Measurements from ENCODE around the gene KIF24. TPM values are rescaled to one million over a fixed set of nuclear protein-coding genes. Genes with fewer than 3 reads are reported as not detected.

KIF24 gene
- total and polyA plus RNA-seq, 4 donors: 2.8 to 5.3 (median 3.9) TPM

DNA sequence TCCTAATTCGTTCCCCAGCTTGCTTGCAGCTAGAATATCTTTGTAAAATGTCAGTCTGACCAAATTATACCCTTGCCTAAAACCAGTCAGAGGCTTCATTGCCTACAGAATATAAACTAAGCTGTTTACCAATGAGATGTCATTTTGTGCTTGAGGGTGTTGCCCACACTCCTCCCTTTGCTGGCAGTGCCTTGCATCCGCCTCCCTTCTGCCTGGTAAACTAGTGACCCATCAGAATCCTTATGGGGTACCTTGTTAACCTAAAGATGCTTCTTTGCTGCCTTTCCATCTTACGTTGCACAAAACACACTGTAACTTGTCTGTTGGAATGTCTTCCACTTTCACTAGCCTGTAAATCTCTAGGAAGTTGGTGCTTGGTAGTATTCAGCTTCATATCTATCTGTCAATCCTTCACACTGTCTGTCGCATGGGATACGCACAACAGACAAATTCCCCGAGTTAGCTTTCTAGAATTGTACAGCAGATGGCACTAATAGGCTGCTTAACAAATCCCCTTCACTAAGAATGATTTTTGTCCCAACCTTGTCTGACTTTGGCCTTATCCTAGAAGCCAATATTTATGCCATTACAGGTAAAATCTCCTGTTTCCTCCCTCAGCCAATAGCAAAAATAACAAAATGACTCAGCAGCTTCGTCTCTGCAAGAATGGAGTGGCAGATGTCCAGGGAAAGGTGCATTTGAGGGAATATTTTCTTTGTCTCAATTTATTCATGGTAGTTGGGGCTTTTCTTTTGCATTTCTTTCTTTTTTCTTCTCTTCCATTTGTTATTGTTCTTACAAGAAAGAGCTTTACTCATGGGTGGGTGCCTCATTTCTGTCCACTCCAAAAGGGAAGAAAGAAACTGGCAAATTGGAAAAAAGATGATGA, 3.3 kb upstream of the KIF24 start:
- Histone ChIP-seq H3K9me3 (ENCODE audit: control insufficient read depth, insufficient read depth, low read length) (no peaks in the 10 kb centered on the region), H3K27me3 (ENCODE audit: control insufficient read depth, insufficient read depth, low read length) (no peaks in the 10 kb centered on the region), H3K27ac (ENCODE audit: low read depth, low read length) (no peak overlapping the region), H3K4me3 (ENCODE audit: low read depth, low read length) (no peak overlapping the region), H3K4me1 (ENCODE audit: control insufficient read depth, insufficient read depth, low read length) (peaks cover 28% of the 10 kb centered on the region), H3K36me3 (ENCODE audit: control insufficient read depth, insufficient read depth, low read length) (no peaks in the 10 kb centered on the region)
- WGBS (ENCODE audit: insufficient coverage): 35% methylated on average over 4 of the region's 7 CpGs
- peak in 2 of 6 donors; percentile 84 to 90 for DNase-seq (ENCODE audit: low read depth in 4 of 6, low spot score in 6 of 6)

DNA sequence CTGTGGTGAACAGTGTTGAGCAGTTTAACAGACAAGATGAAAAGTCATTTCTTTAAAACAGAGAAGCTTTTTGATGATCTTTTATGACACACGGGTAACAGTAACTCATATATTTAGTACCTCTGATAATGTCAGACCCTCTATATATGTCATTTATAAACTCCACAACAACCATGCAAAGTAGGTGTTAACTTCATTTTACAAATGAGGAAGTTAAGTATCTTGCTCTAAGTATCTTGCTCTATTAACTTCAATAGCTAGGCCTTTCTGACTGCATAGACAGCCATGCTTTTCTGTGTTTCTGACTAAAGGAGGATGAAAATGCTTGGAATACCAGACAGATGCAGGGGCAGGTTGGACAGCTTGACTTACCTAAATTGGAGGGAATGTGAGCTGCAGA, 2.1 kb upstream of the KIF24 start:
- Histone ChIP-seq H3K36me3 (ENCODE audit: control insufficient read depth, insufficient read depth, low read length) (no peaks in the 10 kb centered on the region), H3K4me3 (ENCODE audit: low read depth, low read length) (no peak overlapping the region), H3K27me3 (ENCODE audit: control insufficient read depth, insufficient read depth, low read length) (no peaks in the 10 kb centered on the region), H3K4me1 (ENCODE audit: control insufficient read depth, insufficient read depth, low read length) (peaks cover 24% of the 10 kb centered on the region), H3K27ac (ENCODE audit: low read depth, low read length) (no peak overlapping the region), H3K9me3 (ENCODE audit: control insufficient read depth, insufficient read depth, low read length) (no peaks in the 10 kb centered on the region)
- no peak for DNase-seq (ENCODE audit: low read depth in 4 of 6, low spot score in 6 of 6)
- no CpG with 5 or more reads among the region's 1 CpG for WGBS (ENCODE audit: insufficient coverage)

DNA sequence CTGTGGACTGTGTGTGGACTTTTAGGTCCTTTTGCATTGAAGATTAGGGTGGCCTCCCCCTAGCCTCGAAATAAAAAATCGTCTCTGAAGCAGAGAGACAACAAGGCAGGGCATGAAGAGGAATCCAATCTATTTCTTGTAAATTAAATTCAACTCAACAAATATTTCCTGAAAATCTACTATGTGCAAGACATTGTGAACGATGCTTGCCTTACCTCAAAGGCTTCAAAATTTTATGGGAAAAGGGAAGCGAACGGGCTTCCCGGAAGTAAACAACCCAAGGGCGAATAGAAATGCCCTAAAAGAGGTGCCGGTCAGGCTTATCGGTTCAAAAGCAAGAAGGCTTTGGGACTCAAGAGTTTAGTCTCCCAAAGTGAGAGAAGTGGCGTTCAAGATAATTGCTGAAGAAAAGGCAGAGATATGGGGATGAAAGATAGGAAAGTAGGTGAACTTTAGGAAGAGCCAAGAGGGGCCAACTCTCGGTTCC, 525 bp downstream of the KIF24 start:
- peak overlapping the region; percentile 79 for H3K27ac ChIP-seq (ENCODE audit: low read depth, low read length)
- H3K4me3 ChIP-seq (ENCODE audit: low read depth, low read length): peak overlapping the region; percentile 82
- H3K9me3 ChIP-seq (ENCODE audit: control insufficient read depth, insufficient read depth, low read length): no peaks in the 10 kb centered on the region
- 3% methylated on average over 8 of the region's 11 CpGs for WGBS (ENCODE audit: insufficient coverage)
- peaks cover 18% of the 10 kb centered on the region for H3K4me1 ChIP-seq (ENCODE audit: control insufficient read depth, insufficient read depth, low read length)
- H3K27me3 ChIP-seq (ENCODE audit: control insufficient read depth, insufficient read depth, low read length): no peaks in the 10 kb centered on the region
- no peaks in the 10 kb centered on the region for H3K36me3 ChIP-seq (ENCODE audit: control insufficient read depth, insufficient read depth, low read length)
- no peak for DNase-seq (ENCODE audit: low read depth in 4 of 6, low spot score in 6 of 6)

DNA sequence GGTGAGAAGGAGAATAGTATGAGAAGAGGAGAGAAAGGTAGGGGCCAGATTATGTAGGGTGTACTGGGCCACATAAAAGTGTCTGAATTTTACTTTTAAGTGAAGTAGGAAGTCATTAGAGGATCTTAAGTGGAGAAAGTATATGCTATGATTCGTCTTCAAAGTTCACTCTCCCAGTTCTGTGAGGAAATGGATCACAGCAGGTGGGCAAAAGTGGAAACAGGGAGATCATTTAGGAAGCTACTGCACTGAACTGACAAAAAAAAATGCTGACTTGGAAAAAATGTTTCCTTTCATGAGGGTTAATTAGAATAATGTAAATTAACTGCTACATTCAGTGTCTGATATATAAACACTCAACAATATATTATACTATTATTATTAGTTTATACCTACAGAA, 2.4 kb downstream of the KIF24 start:
- H3K36me3 ChIP-seq (ENCODE audit: control insufficient read depth, insufficient read depth, low read length): no peaks in the 10 kb centered on the region
- DNase-seq (ENCODE audit: low read depth in 4 of 6, low spot score in 6 of 6): no peak
- H3K27me3 ChIP-seq (ENCODE audit: control insufficient read depth, insufficient read depth, low read length): no peaks in the 10 kb centered on the region
- no peak overlapping the region for H3K4me3 ChIP-seq (ENCODE audit: low read depth, low read length)
- no peak overlapping the region for H3K27ac ChIP-seq (ENCODE audit: low read depth, low read length)
- no peaks in the 10 kb centered on the region for H3K9me3 ChIP-seq (ENCODE audit: control insufficient read depth, insufficient read depth, low read length)
- 70% methylated on average over 1 of the region's 1 CpG for WGBS (ENCODE audit: insufficient coverage)
- peaks cover 9% of the 10 kb centered on the region for H3K4me1 ChIP-seq (ENCODE audit: control insufficient read depth, insufficient read depth, low read length)

DNA sequence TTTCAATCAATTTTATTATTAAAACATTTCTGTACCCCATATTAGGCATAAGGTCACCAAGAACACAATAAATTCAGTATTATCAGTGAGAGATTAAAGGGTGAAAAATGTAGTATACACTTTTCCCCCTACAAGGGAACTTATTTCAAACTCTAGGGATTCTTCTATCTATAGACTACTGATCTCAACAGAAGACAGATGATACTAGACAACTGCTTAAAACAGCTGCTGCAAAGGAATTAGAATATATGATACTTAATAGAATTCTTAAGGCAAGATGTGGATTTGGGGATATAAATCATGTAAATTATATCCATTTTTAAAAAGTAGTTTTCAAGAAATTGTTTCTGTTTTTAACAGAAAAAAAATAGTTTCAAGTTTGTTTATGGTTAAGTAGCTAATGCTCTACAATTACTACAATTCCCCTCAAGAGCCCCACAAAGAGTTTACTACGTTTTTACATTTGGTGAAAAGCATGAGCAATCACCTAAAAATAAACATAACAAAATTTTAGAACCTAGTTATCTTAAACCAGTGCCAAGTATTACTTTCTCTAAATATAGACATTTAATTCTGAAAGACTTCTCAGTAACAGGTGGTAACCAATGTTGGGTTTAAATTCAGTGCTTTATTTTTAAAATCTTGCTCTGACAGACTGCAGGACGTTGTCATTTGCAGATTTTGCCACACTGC, 6.0 kb downstream of the KIF24 start:
- Histone ChIP-seq H3K4me3 (ENCODE audit: low read depth, low read length) (no peak overlapping the region), H3K36me3 (ENCODE audit: control insufficient read depth, insufficient read depth, low read length) (peaks cover 7% of the 10 kb centered on the region), H3K4me1 (ENCODE audit: control insufficient read depth, insufficient read depth, low read length) (no peaks in the 10 kb centered on the region), H3K27me3 (ENCODE audit: control insufficient read depth, insufficient read depth, low read length) (no peaks in the 10 kb centered on the region), H3K27ac (ENCODE audit: low read depth, low read length) (no peak overlapping the region), H3K9me3 (ENCODE audit: control insufficient read depth, insufficient read depth, low read length) (no peaks in the 10 kb centered on the region)
- DNase-seq (ENCODE audit: low read depth in 4 of 6, low spot score in 6 of 6): no peak
- 63% methylated on average over 1 of the region's 2 CpGs for WGBS (ENCODE audit: insufficient coverage)

DNA sequence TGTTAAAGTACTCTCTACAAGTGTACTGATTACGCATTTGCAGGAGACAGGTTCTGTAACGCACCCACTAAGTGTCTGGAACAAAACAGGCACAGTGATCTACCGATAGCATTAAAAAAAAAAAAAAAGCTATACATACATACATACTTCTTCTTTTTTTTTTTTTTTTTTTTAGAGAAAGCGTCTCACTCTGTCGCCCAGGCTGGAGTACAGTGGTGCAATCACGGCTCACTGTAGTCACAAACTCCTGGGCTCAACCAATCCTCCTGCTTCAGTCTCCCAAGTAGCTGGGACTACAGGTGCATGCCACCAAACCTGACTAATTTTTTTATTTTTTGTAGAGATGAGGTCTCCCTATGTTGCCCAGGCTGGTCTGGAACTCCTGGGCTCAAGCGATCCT, 7.6 kb downstream of the KIF24 start:
- Histone ChIP-seq H3K36me3 (ENCODE audit: control insufficient read depth, insufficient read depth, low read length) (peaks cover 7% of the 10 kb centered on the region), H3K4me1 (ENCODE audit: control insufficient read depth, insufficient read depth, low read length) (no peaks in the 10 kb centered on the region)
- 86% methylated on average over 2 of the region's 7 CpGs for WGBS (ENCODE audit: insufficient coverage)

DNA sequence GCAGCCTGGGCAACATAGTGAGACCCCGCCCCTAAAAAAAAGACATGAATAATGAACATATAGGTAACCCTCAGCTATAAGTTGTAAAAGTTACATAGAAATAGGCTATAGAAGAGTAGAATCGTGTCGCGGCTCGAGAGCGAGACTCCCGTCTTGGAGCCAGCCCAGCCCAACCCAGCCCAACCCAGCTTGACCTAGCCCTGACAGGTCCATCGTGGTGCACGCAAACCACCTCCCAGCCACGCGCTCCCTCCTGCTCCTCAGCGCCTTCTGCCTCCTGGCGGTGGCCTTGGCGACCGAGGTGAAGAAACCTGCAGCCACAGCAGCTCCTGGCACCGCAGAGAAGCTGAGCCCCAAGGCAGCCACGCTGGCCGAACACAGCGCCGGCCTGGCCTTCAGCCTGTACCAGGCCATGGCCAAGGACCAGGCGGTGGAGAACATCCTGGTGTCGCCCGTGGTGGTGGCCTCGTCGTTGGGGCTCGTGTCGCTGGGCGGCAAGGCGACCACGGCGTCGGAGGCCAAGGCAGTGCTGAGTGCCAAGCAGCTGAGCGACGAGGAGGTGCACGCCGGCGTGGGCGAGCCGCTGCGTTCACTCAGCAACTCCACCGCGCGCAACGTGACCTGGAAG, 10.8 kb downstream of the KIF24 start:
- no peak overlapping the region for H3K27ac ChIP-seq (ENCODE audit: low read depth, low read length)
- no peak overlapping the region for H3K4me3 ChIP-seq (ENCODE audit: low read depth, low read length)
- DNase-seq (ENCODE audit: low read depth in 4 of 6, low spot score in 6 of 6): no peak
- H3K27me3 ChIP-seq (ENCODE audit: control insufficient read depth, insufficient read depth, low read length): no peaks in the 10 kb centered on the region
- H3K36me3 ChIP-seq (ENCODE audit: control insufficient read depth, insufficient read depth, low read length): peaks cover 7% of the 10 kb centered on the region
- H3K4me1 ChIP-seq (ENCODE audit: control insufficient read depth, insufficient read depth, low read length): no peaks in the 10 kb centered on the region
- 95% methylated on average over 42 of the region's 44 CpGs for WGBS (ENCODE audit: insufficient coverage)
- H3K9me3 ChIP-seq (ENCODE audit: control insufficient read depth, insufficient read depth, low read length): no peaks in the 10 kb centered on the region

More for the DNA sequence above, 7.6 kb downstream of the KIF24 start:
- H3K4me3 ChIP-seq (ENCODE audit: low read depth, low read length): no peak overlapping the region
- DNase-seq (ENCODE audit: low read depth in 4 of 6, low spot score in 6 of 6): no peak
- no peaks in the 10 kb centered on the region for H3K27me3 ChIP-seq (ENCODE audit: control insufficient read depth, insufficient read depth, low read length)
- H3K27ac ChIP-seq (ENCODE audit: low read depth, low read length): no peak overlapping the region
- H3K9me3 ChIP-seq (ENCODE audit: control insufficient read depth, insufficient read depth, low read length): no peaks in the 10 kb centered on the region

DNA sequence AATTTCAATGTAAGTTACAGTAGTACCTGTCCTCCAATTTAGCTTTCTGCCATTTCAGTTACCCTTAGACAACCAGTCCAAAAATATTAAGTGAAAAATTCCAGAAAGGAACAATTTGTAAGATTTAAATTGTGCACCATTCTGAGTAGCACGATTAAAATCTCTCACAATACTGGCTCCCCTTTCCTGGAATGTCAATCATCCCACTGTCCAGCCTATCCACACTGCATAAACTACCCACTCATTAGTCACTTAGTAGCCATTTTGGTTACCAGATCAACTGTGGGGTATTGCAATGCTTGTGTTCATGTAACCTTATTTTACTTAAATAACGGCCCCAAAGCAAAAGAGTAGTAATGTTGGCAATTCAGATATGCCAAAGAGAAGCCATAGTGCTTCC, 11.6 kb downstream of the KIF24 start:
- no peak overlapping the region for H3K27ac ChIP-seq (ENCODE audit: low read depth, low read length)
- no peak for DNase-seq (ENCODE audit: low read depth in 4 of 6, low spot score in 6 of 6)
- H3K27me3 ChIP-seq (ENCODE audit: control insufficient read depth, insufficient read depth, low read length): no peaks in the 10 kb centered on the region
- no CpG with 5 or more reads among the region's 2 CpGs for WGBS (ENCODE audit: insufficient coverage)
- no peak overlapping the region for H3K4me3 ChIP-seq (ENCODE audit: low read depth, low read length)
- peaks cover 7% of the 10 kb centered on the region for H3K36me3 ChIP-seq (ENCODE audit: control insufficient read depth, insufficient read depth, low read length)
- H3K9me3 ChIP-seq (ENCODE audit: control insufficient read depth, insufficient read depth, low read length): no peaks in the 10 kb centered on the region
- H3K4me1 ChIP-seq (ENCODE audit: control insufficient read depth, insufficient read depth, low read length): no peaks in the 10 kb centered on the region

DNA sequence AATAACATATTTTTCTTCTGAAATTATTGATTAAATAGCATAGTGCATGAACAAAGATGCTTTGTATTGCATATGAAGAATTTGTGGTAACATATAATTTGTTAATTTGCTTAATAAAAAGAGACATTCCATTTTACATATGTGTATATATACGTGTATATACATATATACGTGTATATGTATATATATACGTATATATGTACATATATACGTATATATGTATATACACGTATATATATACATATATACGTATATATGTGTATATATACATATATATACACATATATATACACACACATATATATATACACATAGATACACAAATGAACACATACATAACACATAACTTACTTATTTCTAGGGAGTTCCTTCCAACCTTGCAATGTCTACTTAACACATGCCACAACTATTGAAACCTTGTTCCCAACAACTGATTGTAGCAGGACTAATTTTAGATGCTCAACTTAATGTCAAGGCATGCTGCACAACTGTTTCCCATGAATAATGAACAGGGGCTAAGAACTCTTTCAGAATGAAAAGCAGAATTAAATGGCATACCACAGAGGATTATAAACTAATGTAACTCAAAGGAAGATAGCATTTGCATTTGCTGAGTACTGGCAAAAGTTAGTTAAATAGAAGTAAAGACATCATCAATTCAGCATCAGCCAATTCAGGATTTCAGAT, 17.4 kb downstream of the KIF24 start:
- Histone ChIP-seq H3K27me3 (ENCODE audit: control insufficient read depth, insufficient read depth, low read length) (no peaks in the 10 kb centered on the region), H3K4me1 (ENCODE audit: control insufficient read depth, insufficient read depth, low read length) (no peaks in the 10 kb centered on the region), H3K9me3 (ENCODE audit: control insufficient read depth, insufficient read depth, low read length) (no peaks in the 10 kb centered on the region), H3K27ac (ENCODE audit: low read depth, low read length) (no peak overlapping the region), H3K36me3 (ENCODE audit: control insufficient read depth, insufficient read depth, low read length) (no peaks in the 10 kb centered on the region), H3K4me3 (ENCODE audit: low read depth, low read length) (no peak overlapping the region)
- DNase-seq (ENCODE audit: low read depth in 4 of 6, low spot score in 6 of 6): no peak
- no CpG with 5 or more reads among the region's 6 CpGs for WGBS (ENCODE audit: insufficient coverage)

Measured in spinal cord (tissue), 10 donors.